Keratinocyte (primary cell): ENCODE measurements around the gene HIP1. TPM values are rescaled to one million over a fixed set of nuclear protein-coding genes. Genes with fewer than 3 reads are reported as not detected.

Source experiments
- DNase-seq: peaks from one replicate; pipeline ENCODE4 v3.0.0-alpha.2; 2011; ENCODE audit warnings: low read depth, missing footprints, low spot score
- FAIRE-seq: peaks from 2 replicates; lab custom pipeline; 2011; peaks lifted over from hg19 to GRCh38; lab: Jason Lieb, UNC
- H2AFZ ChIP-seq: 2 replicates; pipeline ENCODE4 v1.6.0; 2012; ENCODE audit warnings: low read length, control low read depth, inconsistent platforms; ENCODE audit not compliant: control insufficient read depth
- H3K27ac ChIP-seq: 2 replicates; pipeline ENCODE4 v1.5.1; 2011; ENCODE audit warnings: low read length; ENCODE audit not compliant: control insufficient read depth, insufficient read depth
- H3K27me3 ChIP-seq: 3 replicates; pipeline ENCODE4 v1.6.0; 2011; ENCODE audit warnings: low read length; ENCODE audit not compliant: control insufficient read depth, insufficient read depth; ENCODE audit errors: extremely low read depth
- H3K36me3 ChIP-seq, 2 experiments: 2 replicates in 1 of 2; 3 replicates in 1 of 2; pipeline ENCODE4 v1.5.1; 2011; ENCODE audit warnings: low read length in 2 of 2, mild to moderate bottlenecking in 1 of 2; ENCODE audit not compliant: control insufficient read depth in 2 of 2, insufficient read depth in 2 of 2; ENCODE audit errors: extremely low read depth in 1 of 2
- H3K4me1 ChIP-seq: 3 replicates; pipeline ENCODE4 v1.5.1; 2011; ENCODE audit warnings: low read length; ENCODE audit not compliant: control insufficient read depth, insufficient read depth; ENCODE audit errors: extremely low read depth
- H3K4me2 ChIP-seq: 3 replicates; pipeline ENCODE4 v1.6.0; 2011; ENCODE audit warnings: low read depth, low read length; ENCODE audit not compliant: control insufficient read depth, insufficient read depth; ENCODE audit errors: extremely low read depth
- H3K4me3 ChIP-seq, 3 experiments: fragments of 200-600 bp in 1 of 3; sonication (generic) in 1 of 3; 2 replicates in 2 of 3; 3 replicates in 1 of 3; pipeline ENCODE4 v1.5.1; 2011 to 2016; ENCODE audit warnings: low read length in 3 of 3, mild to moderate bottlenecking in 3 of 3, control low read depth in 2 of 3, inconsistent platforms in 1 of 3, low read depth in 1 of 3, mixed read lengths in 1 of 3, mixed run types in 1 of 3, moderate library complexity in 1 of 3; ENCODE audit not compliant: control insufficient read depth in 2 of 3, insufficient read depth in 2 of 3; ENCODE audit errors: extremely low read depth in 1 of 3
- H3K79me2 ChIP-seq: 2 replicates; pipeline ENCODE4 v1.6.0; 2012; ENCODE audit warnings: low read length; ENCODE audit not compliant: control insufficient read depth, insufficient read depth
- H3K9ac ChIP-seq: 3 replicates; pipeline ENCODE4 v1.6.0; 2011; ENCODE audit warnings: low read length; ENCODE audit not compliant: control insufficient read depth, insufficient read depth; ENCODE audit errors: extremely low read depth
- H3K9me1 ChIP-seq: 3 replicates; pipeline ENCODE4 v1.6.0; 2011; ENCODE audit warnings: low read length; ENCODE audit not compliant: control insufficient read depth, insufficient read depth; ENCODE audit errors: extremely low read depth
- H3K9me3 ChIP-seq: 2 replicates; pipeline ENCODE4 v1.5.1; 2012; ENCODE audit warnings: low read depth, low read length; ENCODE audit not compliant: control insufficient read depth
- H4K20me1 ChIP-seq: 3 replicates; pipeline ENCODE4 v1.6.0; 2011; ENCODE audit warnings: low read length; ENCODE audit not compliant: control insufficient read depth, insufficient read depth; ENCODE audit errors: extremely low read depth
- EZH2 ChIP-seq: IDR thresholded peaks from one replicate; pipeline ENCODE4 v1.6.1; 2012; ENCODE audit warnings: inconsistent platforms, mild to moderate bottlenecking, low read length, moderate library complexity
- dilution Hi-C: fragments of 300-500 bp; cut with MboI; formaldehyde crosslinking; loops from one replicate; pipeline ENCODE4 v1.7.0; 2020; ENCODE audit warnings: low sequenced_read_pairs; ENCODE audit not compliant: extremely low pct_ligation_motif_present
- polyA plus RNA-seq, 5 experiments: library from polyadenylated mRNA; depleted of rRNA in 3 of 5; stranded (reverse) in 3 of 5; stranded (forward) in 1 of 5; unstranded in 1 of 5; fragments of >200 nt; gene quantifications; 1 replicate in 1 of 5; 2 replicates in 3 of 5; 3 replicates in 1 of 5; pipeline versions ENCODE4 v1.2.1 to v1.2.3, GENCODE V29; 2011 to 2012; ENCODE audit warnings: missing spikeins in 2 of 5, low read depth in 1 of 5, low replicate concordance in 1 of 5
- TF ChIP-seq, protein P1 (sequence below), 3 experiments: IDR thresholded peaks in 1 of 3; conservative IDR thresholded peaks in 1 of 3; optimal IDR thresholded peaks in 1 of 3; 2 replicates in 2 of 3; 3 replicates in 1 of 3; pipeline versions ENCODE3 to v1.5.1; 2011; ENCODE audit warnings: low read length in 3 of 3, mild to moderate bottlenecking in 3 of 3, moderate library complexity in 2 of 3, control low read depth in 1 of 3, inconsistent platforms in 1 of 3; ENCODE audit not compliant: insufficient read depth in 2 of 3; ENCODE audit errors: extremely low read depth in 1 of 3

The HIP1 gene
- polyA plus RNA-seq, 1 donor (not counting 4 experiments of a cell fraction or from before 2014, with no cell fraction given): 5.0 TPM

DNA sequence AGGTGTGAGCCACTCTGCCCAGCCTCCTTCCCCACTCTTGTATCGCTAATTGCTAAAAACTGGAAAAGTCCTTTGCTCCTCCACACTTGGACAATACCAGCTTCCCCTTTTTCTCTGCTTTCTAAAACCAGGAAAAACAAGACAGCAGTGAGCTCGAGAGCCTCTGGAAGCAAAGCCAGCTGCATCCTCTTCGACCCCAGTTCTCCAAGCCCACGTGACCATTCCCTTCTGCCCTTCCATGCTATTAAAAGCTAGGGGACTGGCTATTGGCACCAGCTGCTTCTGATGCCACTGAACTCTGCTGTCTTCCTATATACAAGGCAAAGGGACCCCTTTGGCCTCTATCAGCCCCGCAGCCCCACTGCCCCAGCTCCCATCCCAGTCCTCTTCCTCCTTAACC is 154.4 kb downstream of the HIP1 start:
- H3K9me3 ChIP-seq: no peaks in the 10 kb centered on the region
- no peak for FAIRE-seq
- no peak overlapping the region for H3K9ac ChIP-seq
- no peaks in the 10 kb centered on the region for H4K20me1 ChIP-seq
- no peaks in the 10 kb centered on the region for H3K9me1 ChIP-seq
- no peak overlapping the region for H3K4me2 ChIP-seq
- no peaks in the 10 kb centered on the region for H3K4me1 ChIP-seq
- H3K36me3 ChIP-seq: no peaks in the 10 kb centered on the region
- H3K27ac ChIP-seq: no peak overlapping the region
- TF ChIP-seq, protein P1, sequence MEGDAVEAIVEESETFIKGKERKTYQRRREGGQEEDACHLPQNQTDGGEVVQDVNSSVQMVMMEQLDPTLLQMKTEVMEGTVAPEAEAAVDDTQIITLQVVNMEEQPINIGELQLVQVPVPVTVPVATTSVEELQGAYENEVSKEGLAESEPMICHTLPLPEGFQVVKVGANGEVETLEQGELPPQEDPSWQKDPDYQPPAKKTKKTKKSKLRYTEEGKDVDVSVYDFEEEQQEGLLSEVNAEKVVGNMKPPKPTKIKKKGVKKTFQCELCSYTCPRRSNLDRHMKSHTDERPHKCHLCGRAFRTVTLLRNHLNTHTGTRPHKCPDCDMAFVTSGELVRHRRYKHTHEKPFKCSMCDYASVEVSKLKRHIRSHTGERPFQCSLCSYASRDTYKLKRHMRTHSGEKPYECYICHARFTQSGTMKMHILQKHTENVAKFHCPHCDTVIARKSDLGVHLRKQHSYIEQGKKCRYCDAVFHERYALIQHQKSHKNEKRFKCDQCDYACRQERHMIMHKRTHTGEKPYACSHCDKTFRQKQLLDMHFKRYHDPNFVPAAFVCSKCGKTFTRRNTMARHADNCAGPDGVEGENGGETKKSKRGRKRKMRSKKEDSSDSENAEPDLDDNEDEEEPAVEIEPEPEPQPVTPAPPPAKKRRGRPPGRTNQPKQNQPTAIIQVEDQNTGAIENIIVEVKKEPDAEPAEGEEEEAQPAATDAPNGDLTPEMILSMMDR (optimal IDR thresholded peaks at IDR 0.05 in 1 of 3, IDR thresholded peaks at IDR 0.05 in 1 of 3, conservative IDR thresholded peaks at IDR 0.05 in 1 of 3; ENCODE audit: extremely low read depth in 1 of 3, insufficient read depth in 2 of 3, low read length in 3 of 3): no peak
- TF ChIP-seq EZH2: no peak
- DNase-seq: no peak
- no peaks in the 10 kb centered on the region for H3K79me2 ChIP-seq
- no peak overlapping the region for H2AFZ ChIP-seq
- H3K4me3 ChIP-seq: no peak overlapping the region
- H3K27me3 ChIP-seq: no peaks in the 10 kb centered on the region
- dilution Hi-C loops: no loop called here

DNA sequence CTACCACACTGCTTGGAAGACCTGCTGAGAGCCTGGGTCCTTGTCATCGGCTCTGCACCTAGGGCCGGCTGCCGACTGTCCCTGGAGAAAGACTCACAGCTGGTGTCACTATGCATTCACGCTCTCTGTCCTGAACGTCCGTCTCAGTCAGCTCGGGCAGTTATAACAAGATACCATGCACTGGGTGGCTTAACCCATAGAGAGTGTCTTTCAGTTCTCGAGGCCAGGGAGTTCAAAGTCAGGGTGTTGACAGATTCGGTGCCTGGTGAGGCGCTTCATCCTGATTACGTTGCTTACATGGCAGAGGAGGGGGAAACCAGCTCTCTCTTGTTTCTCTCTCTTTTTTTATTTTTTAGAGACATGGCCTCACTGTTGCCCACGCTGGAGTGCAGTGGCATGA is 155.5 kb downstream of the HIP1 start:
- Histone ChIP-seq H2AFZ (no peak overlapping the region), H3K4me2 (no peak overlapping the region), H3K9ac (no peak overlapping the region), H3K9me3 (no peaks in the 10 kb centered on the region), H3K4me1 (no peaks in the 10 kb centered on the region), H3K27me3 (no peaks in the 10 kb centered on the region), H3K79me2 (no peaks in the 10 kb centered on the region), H3K9me1 (no peaks in the 10 kb centered on the region), H3K27ac (no peak overlapping the region), H3K4me3 (no peak overlapping the region), H3K36me3 (no peaks in the 10 kb centered on the region), H4K20me1 (no peaks in the 10 kb centered on the region)
- dilution Hi-C loops: no loop called here
- FAIRE-seq (no peak), DNase-seq (no peak)
- TF ChIP-seq, protein P1 (optimal IDR thresholded peaks at IDR 0.05 in 1 of 3, IDR thresholded peaks at IDR 0.05 in 1 of 3, conservative IDR thresholded peaks at IDR 0.05 in 1 of 3; ENCODE audit: extremely low read depth in 1 of 3, insufficient read depth in 2 of 3, low read length in 3 of 3): no peak
- no peak for TF ChIP-seq EZH2
